Occipital lobe (tissue), 2 donors: ENCODE results near the gene CSNK2B. TPM values are rescaled to one million over a fixed set of nuclear protein-coding genes. Genes with fewer than 3 reads are reported as not detected.

Experiments used
- DNase-seq: peaks from one replicate; lab custom pipeline; 2025; lab: John Stamatoyannopoulos, UW
- total RNA-seq: library from RNA; depleted of rRNA; stranded (reverse); fragments of >200 nt; gene quantifications from one replicate; pipeline ENCODE4 v1.2.3, GENCODE V29; 2014

Gene CSNK2B
- total RNA-seq = 69.9 TPM

DNA sequence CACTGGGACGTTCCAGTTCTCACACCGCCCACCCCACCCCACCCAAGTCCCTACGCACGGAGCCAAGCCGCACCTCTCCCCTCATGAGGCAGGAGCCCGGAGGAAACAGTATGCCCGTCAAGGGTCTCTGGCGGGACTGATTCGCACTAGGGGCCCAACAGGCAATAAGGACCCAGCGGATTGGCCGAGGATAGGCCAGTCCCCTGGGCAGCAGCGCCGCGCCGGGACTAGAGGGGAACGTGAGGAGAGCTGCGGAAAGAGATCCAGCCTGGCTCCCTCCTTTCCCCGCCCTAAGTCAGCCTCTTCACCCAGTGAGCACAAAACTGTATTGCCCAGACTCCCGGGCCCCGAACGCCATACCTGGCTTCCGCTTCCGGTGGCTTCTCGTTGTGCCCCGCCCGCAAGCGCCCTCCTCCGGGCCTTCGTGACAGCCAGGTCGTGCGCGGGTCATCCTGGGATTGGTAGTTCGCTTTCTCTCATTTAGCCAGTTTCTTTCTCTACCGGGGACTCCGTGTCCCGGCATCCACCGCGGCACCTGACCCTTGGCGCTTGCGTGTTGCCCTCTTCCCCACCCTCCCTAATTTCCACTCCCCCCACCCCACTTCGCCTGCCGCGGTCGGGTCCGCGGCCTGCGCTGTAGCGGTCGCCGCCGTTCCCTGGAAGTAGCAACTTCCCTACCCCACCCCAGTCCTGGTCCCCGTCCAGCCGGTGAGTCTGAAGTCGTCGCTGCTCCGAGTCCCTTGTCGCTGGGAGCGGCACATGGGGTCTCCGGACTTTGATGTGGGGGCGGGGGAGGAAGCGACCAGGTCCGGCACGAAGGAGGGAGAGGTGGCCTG lies at the start of gene CSNK2B:
CSNK2B (plus strand) TSS at position 580 of the 836 bp plus-strand sequence. CDS start 752 bp downstream, outside the sequence.
- DNase-seq = peak; percentile 97

DNA sequence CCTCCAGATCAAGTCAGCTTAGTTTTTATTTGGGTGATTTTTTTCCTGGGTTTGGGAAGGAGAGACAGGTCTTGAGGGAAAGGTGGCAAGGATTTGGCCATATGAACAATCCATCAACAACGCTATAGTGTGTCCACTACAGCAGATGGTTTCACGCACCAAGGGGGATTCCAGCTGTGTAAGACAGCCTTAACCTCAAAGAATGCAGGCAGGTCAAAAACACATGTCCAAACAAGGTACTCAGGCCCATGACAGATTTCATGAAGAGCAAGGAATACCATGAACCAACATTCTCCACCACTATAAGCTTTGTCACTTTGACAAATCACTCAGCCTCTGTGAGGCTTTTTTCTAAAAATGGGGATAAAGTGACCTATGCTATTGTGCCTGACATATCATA lies 48.9 kb upstream of the CSNK2B start:
- DNase-seq = no peak

DNA sequence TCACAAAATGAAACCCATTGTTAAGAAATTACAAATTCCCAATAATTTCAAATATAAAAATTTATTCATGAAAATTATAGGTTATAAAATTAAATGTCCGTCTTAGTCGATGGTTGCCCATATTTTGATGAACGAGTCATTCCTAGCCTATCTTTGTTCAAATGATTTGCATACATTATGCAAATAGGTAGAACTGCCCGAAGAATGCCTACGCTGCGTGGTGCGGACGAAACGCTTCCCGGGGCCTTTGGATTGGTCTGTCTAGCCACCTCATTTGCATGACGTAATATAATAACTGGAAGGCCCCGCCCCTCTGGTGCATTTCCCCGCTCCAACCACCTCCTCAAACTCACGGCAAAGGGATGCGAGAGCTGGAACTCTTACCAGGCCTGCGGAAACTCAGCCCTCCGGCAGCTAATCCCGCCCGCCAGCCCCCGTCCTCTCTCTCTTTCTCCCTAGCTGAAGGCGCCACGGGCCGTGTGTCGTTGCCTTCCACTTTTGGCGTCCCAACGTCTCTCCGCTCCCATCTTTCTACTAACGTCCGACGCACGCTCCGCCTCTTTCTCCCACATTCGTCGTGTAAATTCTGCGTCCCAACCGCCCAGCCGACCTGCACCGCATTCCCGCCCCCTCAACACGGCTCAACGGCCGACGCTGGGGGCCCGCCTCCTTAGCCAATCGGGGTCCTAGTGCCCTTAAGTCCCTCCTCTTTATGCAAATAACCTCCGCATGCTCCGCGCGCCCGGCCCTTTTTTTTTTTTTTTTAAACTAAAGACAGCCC lies 45.9 kb upstream of the CSNK2B start:
- DNase-seq = peak; percentile 98

DNA sequence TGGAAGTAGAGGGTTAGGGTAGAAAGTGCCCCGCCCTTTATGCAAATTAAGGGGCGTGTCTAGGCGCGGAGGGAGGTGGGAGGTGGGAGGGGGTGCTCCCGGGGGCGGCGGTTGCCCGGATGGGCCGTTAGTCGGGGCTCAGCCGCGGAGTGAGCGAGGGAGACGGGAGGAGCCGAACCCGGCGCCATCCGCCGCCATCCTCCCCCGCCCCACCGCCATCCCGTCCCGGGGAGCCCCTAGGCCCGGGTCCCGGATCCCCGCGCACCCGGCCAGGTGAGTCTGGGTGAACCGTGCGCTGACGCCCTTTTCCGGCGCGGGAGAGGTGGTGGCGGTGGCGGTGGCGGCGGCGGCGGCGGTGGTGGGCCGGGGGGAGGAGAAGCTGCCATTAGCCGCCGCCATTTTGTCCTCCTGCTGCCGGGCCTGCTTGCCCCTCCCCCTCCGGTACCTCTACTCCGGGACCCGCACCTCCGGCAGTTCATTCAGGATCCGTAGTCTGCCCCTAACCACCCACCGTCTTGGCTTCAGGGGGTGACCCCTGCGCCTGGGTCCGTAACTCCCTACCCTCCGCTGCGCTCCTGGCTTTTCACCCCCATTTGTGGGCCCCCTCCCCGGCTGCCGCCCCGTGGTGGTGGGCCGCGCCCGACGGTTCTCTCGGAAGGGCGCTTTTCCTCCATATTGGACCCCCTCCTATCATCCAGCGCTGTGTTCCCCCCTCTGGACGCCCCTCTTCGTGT lies 45.1 kb upstream of the CSNK2B start, which contains the start of gene PRRC2A:
PRRC2A (plus strand) TSS at position 130 of the 734 bp plus-strand sequence. CDS start 2,075 bp downstream, outside the sequence.
- DNase-seq = no peak

DNA sequence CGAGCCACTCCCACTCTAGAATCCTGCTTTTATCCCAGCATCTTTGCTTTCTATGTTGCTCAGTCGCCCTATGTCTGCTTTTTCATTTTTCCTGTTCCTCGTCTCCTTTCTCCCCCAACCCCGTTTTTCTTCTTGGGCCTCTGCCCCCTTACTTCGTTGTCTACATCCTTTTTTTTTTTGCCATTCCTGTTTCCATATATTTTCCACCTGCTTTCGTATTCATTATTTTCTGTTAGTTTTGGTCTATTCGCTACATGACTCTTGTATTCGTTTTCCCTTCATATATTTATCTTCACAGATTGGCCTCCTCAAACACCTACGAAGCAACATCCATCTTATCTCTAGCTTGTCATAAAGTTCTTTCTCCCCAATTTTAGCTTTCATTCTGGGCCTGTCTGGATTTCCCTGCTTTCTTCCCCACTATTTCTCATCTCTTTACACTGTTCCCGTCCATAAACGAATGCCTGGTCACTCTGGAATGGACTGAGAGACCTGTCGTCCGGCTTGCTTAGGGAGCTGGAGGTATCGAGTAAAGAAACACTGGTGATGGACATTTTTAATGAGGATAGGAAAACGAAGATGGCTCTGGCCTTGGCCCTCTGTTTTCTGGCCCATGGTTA lies 44.5 kb upstream of the CSNK2B start:
- no peak for DNase-seq

DNA sequence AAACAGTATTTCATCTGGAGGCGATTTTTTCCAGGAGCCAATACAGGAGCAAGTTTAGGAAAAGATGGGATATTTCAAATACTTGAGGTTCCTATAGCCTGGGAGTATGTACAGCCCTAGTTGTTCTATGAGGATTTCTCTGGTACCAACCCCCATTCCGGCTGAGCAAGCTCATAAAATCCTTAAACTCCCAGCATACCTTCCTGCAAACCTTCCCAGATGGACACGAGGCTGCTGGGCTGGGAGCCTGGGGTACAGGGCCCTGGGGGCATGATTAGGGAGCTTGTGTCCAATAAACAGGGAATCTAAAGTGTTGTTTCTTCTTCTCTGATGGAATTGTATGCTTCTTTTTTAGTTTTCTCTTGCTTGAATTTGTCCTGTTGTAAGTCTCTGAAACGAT lies 43.9 kb upstream of the CSNK2B start:
- DNase-seq = no peak

DNA sequence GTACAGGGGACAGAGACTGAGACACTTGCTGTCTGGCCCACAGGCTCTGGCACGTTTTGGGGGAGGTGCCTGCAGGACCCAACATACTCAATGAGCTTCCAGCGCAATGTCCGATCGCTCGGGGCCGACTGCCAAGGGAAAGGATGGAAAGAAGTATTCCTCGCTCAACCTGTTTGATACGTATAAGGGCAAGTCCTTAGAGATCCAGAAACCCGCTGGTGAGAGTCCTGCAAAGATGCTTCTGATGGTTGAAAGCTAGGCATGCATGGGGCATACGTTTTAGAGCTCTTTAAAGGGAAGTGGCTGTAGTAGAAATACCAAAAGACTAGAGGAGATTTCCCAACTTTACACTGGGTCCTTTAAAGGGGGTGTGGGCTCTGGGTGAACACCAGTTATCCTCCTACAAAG lies 43.2 kb upstream of the CSNK2B start:
- no peak for DNase-seq

DNA sequence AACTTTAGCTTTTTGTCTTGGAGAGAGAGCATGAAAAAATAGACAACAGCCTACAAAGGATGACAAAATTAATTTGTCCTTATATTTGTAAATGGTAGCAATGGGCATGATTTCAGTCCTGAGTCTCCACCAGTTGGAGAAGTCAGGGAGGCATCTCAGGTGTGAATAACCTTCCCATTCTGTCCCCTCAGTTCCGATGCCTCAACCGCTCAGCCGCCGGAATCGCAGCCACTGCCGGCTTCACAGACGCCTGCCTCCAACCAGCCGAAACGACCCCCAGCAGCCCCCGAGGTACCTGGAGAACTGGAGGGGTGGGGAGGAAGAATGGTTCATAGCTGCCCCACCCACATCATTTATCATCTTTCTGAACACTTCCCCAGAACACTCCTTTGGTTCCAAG lies 41.8 kb upstream of the CSNK2B start:
- no peak for DNase-seq

DNA sequence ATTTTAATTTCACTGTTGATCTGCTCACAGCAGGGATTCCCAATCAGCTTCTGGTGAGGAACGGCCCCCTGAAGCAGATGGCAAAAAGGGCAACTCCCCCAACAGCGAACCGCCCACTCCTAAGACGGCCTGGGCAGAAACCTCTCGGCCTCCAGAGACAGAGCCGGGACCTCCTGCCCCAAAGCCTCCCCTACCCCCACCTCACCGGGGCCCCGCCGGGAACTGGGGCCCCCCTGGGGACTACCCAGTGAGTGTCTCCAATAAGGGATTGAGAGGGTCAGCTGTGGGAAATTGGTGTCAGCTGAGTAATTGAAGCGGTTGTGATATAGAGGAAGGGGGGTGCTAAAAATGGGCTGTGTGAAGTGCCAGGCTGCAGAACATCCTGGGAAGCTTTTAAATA lies 38.9 kb upstream of the CSNK2B start:
- DNase-seq = no peak

DNA sequence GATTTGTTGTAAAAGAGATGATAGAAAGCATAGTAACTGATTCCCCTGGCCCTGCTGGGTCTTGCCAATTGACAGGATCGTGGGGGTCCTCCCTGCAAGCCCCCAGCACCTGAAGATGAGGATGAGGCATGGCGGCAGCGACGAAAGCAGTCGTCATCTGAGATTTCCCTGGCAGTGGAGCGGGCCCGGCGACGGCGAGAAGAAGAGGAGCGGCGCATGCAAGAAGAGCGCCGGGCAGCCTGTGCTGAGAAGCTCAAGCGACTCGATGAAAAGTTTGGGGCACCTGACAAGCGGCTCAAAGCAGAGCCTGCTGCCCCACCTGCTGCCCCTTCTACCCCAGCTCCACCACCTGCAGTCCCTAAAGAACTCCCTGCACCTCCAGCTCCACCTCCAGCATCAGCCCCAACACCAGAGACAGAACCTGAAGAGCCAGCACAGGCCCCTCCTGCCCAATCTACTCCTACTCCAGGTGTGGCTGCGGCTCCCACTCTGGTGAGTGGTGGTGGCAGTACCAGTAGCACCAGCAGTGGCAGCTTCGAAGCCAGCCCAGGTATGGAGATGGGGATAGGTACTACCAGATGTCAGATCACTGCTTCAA lies 38.1 kb upstream of the CSNK2B start:
- DNase-seq = no peak

DNA sequence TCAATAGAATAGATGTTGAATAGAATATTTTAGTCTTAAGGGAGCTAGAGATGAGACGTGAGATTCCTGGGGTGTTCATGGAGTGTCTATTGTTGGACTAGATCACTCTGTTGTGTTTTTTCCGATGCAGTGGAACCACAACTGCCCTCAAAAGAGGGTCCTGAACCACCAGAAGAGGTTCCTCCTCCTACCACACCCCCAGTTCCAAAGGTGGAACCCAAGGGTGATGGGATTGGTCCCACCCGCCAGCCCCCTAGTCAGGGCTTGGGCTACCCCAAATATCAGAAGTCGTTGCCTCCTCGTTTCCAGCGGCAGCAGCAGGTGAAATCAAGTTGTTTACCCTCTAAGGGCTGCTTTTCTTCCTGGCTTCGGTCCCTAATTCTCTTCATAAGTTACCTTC lies 36.9 kb upstream of the CSNK2B start:
- no peak for DNase-seq

DNA sequence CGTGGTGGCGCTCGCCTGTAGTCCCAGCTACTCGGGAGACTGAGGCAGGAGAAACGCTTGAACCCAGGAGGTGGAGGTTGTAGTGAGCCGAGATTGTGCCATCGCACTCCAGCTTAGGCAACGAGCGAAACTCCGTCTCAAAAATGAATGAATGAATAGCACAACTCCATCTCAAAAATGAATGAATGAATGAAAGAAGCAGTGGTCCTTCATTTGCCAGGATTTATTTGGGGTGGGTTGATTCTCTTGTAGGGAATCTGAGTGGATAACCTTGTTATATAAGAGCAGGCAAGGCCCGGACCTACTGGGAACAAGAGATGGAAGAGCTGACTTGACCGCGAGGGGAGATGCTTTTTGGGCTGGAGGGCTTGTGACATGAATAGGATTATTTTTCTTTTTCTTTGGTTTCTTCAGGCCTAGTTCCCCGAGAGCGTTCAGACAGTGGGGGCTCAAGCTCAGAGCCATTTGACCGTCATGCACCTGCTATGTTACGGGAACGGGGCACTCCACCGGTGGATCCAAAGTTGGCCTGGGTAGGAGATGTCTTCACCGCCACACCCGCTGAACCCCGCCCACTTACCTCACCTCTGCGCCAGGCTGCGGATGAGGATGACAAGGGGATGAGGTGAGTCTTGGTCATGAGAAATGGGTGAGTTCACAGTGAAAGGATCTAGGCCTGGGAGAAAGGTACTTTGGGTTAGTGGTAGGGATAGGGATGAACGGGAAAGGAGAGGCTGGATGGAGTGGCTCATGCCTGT lies 35.5 kb upstream of the CSNK2B start:
- no peak for DNase-seq

DNA sequence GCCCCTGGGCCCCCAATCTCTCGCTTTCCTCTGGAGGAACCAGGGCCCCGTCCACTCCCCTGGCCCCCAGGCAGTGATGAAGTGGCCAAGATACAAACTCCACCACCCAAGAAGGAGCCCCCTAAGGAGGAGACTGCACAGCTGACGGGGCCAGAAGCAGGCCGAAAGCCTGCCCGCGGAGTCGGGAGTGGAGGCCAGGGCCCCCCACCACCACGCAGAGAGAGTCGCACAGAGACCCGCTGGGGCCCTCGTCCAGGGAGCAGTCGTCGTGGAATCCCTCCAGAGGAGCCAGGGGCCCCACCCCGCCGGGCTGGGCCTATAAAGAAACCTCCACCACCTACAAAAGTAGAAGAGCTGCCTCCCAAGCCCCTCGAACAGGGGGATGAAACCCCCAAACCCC lies 34.7 kb upstream of the CSNK2B start:
- DNase-seq = no peak

DNA sequence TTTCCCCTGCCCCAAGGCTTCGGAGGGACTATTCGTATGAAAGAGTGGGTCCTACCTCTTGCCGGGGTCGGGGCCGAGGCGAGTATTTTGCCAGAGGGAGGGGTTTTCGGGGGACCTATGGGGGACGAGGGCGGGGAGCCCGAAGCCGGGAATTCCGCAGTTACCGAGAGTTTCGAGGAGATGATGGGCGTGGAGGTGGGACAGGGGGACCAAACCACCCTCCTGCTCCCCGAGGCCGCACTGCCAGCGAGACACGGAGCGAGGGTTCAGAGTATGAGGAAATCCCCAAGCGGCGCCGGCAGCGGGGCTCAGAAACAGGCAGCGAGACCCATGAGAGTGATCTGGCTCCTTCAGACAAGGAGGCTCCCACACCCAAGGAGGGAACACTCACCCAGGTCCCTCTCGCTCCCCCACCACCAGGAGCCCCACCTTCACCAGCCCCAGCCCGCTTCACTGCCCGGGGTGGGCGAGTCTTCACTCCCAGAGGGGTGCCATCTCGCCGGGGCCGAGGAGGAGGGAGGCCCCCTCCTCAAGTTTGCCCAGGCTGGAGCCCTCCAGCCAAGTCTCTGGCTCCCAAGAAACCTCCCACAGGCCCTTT lies 34.1 kb upstream of the CSNK2B start:
- no peak for DNase-seq

DNA sequence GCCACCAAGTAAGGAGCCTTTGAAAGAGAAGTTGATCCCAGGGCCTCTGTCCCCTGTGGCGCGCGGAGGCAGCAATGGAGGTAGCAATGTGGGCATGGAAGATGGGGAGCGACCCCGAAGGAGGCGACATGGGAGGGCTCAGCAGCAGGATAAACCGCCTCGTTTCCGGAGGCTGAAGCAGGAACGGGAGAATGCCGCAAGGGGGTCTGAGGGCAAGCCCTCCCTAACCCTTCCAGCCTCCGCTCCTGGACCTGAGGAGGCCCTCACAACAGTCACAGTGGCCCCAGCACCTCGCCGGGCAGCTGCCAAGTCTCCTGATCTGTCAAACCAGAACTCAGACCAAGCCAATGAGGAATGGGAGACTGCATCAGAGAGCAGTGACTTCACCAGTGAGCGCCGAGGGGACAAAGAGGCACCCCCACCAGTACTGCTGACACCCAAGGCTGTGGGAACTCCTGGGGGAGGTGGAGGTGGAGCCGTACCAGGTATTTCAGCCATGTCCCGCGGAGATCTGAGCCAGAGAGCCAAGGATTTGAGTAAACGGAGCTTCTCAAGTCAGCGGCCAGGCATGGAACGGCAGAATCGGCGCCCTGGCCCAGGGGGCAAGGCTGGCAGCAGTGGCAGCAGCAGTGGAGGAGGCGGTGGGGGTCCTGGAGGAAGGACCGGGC lies 33.5 kb upstream of the CSNK2B start:
- no peak for DNase-seq

DNA sequence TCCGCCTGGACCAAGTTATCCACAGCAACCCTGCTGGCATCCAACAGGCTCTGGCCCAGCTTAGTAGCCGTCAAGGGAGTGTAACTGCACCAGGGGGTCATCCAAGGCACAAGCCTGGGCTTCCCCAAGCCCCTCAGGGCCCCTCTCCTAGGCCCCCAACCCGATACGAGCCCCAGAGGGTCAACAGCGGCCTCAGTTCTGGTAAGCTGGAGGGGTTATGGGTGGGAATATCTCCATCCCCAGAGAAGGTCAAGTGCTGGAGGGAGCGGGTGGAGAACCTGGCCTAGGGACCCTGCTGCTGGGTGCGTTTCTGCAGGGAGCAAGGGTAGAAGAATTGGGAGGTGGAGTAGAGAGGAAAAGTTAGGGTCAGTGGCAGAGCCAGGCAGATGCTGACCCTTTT lies 32.4 kb upstream of the CSNK2B start:
- DNase-seq = no peak

DNA sequence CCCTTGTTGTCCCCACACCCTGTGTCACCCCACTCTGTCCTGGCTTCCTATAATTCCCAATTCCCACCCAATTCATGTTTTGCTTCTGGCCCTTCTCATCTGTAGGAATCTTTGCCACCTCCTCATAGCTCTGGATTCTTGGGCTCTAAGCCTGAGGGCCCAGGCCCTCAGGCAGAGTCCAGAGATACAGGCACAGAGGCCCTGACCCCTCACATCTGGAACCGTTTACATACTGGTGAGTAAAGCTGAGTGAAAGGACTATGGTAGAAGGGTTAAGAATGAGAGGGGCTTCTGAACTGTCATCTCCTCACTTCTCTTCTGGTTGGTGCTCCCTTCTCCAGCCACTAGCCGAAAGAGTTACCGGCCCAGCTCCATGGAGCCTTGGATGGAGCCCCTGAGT lies 31.7 kb upstream of the CSNK2B start:
- DNase-seq = no peak

DNA sequence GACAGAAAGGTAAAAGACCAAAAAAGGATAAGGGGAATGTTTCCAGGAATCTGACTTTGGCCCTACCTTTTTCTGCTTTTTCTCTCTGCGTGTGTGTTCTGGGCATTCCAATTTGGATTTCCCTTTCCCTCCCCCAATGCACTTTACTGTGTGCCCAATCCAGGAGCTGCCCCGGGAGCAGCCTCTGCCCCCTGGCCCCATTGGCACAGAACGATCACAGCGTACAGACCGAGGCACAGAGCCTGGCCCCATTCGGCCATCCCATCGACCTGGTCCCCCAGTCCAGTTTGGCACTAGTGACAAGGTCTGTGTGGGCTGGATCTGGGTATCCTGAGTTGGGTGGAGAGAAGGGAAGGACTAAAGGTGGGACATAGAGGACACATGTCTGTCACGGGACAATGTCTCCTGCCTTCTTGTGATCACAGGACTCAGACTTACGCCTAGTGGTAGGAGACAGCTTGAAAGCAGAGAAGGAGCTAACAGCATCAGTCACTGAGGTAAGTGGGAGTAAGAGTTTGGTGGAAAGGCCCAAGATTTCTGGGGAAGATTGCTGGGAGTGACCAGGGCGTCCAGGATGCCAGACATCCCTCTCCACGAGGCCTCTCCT lies 30.8 kb upstream of the CSNK2B start:
- no peak for DNase-seq
